WTC11 (cell line): ENCODE data around the gene DPP8. TPM values are rescaled to one million over a fixed set of nuclear protein-coding genes. Genes with fewer than 3 reads are reported as not detected.

Experiments used
- ATAC-seq: fragments of 200-7000 bp; cut with Tn5 transposase; 2 replicates; pipeline ENCODE4 v1.10.0; 2021; ENCODE audit warnings: mild to moderate bottlenecking, moderate library complexity
- CTCF ChIA-PET: fragments of 300-600 bp; sonication (Branson Sonifier 250); formaldehyde crosslinking; loops from one replicate; lab custom pipeline; 2021; ENCODE audit warnings: antibody characterized with exemption; lab: Charles Lee
- POLR2A ChIA-PET: fragments of 350-600 bp; sonication (Branson Sonifier 250); formaldehyde crosslinking; loops from one replicate; lab custom pipeline; 2021; ENCODE audit warnings: antibody characterized with exemption; lab: Charles Lee
- DNase-seq: peaks from one replicate; pipeline ENCODE4 v3.0.0; 2021; ENCODE audit warnings: low spot score
- H3K27ac Mint-ChIP-seq: 2 replicates; pipeline ENCODE4 v1.8.0; 2021; ENCODE audit warnings: mixed read lengths
- H3K27me3 Mint-ChIP-seq: 2 replicates; pipeline ENCODE4 v1.8.0; 2021; ENCODE audit warnings: low read depth, mild to moderate bottlenecking, moderate library complexity, mixed read lengths
- H3K36me3 Mint-ChIP-seq: 2 replicates; pipeline ENCODE4 v1.8.0; 2021; ENCODE audit warnings: mixed read lengths
- H3K4me1 Mint-ChIP-seq: 2 replicates; pipeline ENCODE4 v1.8.0; 2022; ENCODE audit warnings: mixed read lengths
- H3K4me3 Mint-ChIP-seq: 2 replicates; pipeline ENCODE4 v1.8.0; 2021; ENCODE audit warnings: mild to moderate bottlenecking, moderate library complexity, mixed read lengths
- H3K9me3 Mint-ChIP-seq: 2 replicates; pipeline ENCODE4 v1.8.0; 2021; ENCODE audit warnings: mixed read lengths
- ATF1 ChIP-seq: sonication (generic); formaldehyde crosslinking; IDR thresholded peaks from 2 replicates; pipeline ENCODE4 v1.8.1; 2023; ENCODE audit warnings: mild to moderate bottlenecking, moderate library complexity, missing genetic modification reagents
- ELF4 ChIP-seq: sonication (generic); formaldehyde crosslinking; IDR thresholded peaks from 2 replicates; pipeline ENCODE4 v1.8.1; 2022; ENCODE audit warnings: low read depth, mild to moderate bottlenecking, moderate library complexity, missing genetic modification reagents
- FOXJ3 ChIP-seq: sonication (generic); formaldehyde crosslinking; IDR thresholded peaks from 2 replicates; pipeline ENCODE4 v1.9.0; 2021; ENCODE audit warnings: missing genetic modification reagents, mild to moderate bottlenecking, borderline replicate concordance
- JUN ChIP-seq: sonication (generic); formaldehyde crosslinking; IDR thresholded peaks from 2 replicates; pipeline ENCODE4 v1.8.0; 2023; ENCODE audit warnings: mild to moderate bottlenecking, missing genetic modification reagents
- NFATC4 ChIP-seq: fragments of 250-450 bp; sonication (Bioruptor Pico); IDR thresholded peaks from 2 replicates; pipeline ENCODE4 v1.9.0; 2021; ENCODE audit warnings: mild to moderate bottlenecking
- NFYB ChIP-seq: sonication (generic); formaldehyde crosslinking; conservative IDR thresholded peaks from 2 replicates; pipeline ENCODE4 v1.8.0; 2022; ENCODE audit warnings: low read depth, missing genetic modification reagents
- NR1H2 ChIP-seq: sonication (generic); formaldehyde crosslinking; IDR thresholded peaks from 2 replicates; pipeline ENCODE4 v1.9.0; 2021; ENCODE audit warnings: mild to moderate bottlenecking, moderate library complexity, missing genetic modification reagents
- OVOL2 ChIP-seq: fragments of 250-450 bp; sonication (Bioruptor Pico); IDR thresholded peaks from 2 replicates; pipeline ENCODE4 v1.9.0; 2021; ENCODE audit warnings: mild to moderate bottlenecking, borderline replicate concordance
- RORB ChIP-seq: fragments of 250-450 bp; sonication (Bioruptor Pico); IDR thresholded peaks from 2 replicates; pipeline ENCODE4 v1.9.0; 2021; ENCODE audit warnings: mild to moderate bottlenecking
- SOX15 ChIP-seq: fragments of 250-450 bp; sonication (Bioruptor Pico); IDR thresholded peaks from 2 replicates; pipeline ENCODE4 v1.9.0; 2021; ENCODE audit warnings: mild to moderate bottlenecking
- SP1 ChIP-seq: sonication (generic); formaldehyde crosslinking; conservative IDR thresholded peaks from 2 replicates; pipeline ENCODE4 v1.8.1; 2022; ENCODE audit warnings: missing genetic modification reagents
- TEAD1 ChIP-seq: sonication (generic); formaldehyde crosslinking; IDR thresholded peaks from 2 replicates; pipeline ENCODE4 v1.8.0; 2022; ENCODE audit warnings: mild to moderate bottlenecking, missing genetic modification reagents
- TP53 ChIP-seq: sonication (generic); formaldehyde crosslinking; IDR thresholded peaks from 2 replicates; pipeline ENCODE4 v1.8.1; 2023; ENCODE audit warnings: mild to moderate bottlenecking, missing genetic modification reagents
- ZNF396 ChIP-seq: fragments of 250-450 bp; sonication (Bioruptor Pico); IDR thresholded peaks from 2 replicates; pipeline ENCODE4 v1.8.0; 2021; ENCODE audit warnings: mild to moderate bottlenecking, moderate library complexity, borderline replicate concordance
- total RNA-seq: library from RNA; stranded (reverse); gene quantifications from 3 replicates; pipeline ENCODE4 v1.2.3, GENCODE V29; 2021
- TF ChIP-seq, protein P1 (sequence below): sonication (generic); formaldehyde crosslinking; IDR thresholded peaks from 2 replicates; pipeline ENCODE4 v1.8.1; 2023; ENCODE audit warnings: mild to moderate bottlenecking, missing genetic modification reagents
- TF ChIP-seq, protein P2 (sequence below): fragments of 250-450 bp; sonication (Bioruptor Pico); conservative IDR thresholded peaks from 2 replicates; pipeline ENCODE4 v1.9.0; 2021; ENCODE audit warnings: mild to moderate bottlenecking
- TF ChIP-seq, protein P3 (sequence below): sonication (generic); formaldehyde crosslinking; IDR thresholded peaks from 2 replicates; pipeline ENCODE4 v1.8.1; 2023; ENCODE audit warnings: mild to moderate bottlenecking, moderate library complexity, missing genetic modification reagents
- TF ChIP-seq, protein P4 (sequence below): sonication (generic); formaldehyde crosslinking; conservative IDR thresholded peaks from 2 replicates; pipeline ENCODE4 v1.8.1; 2023; ENCODE audit warnings: mild to moderate bottlenecking, low read depth, missing genetic modification reagents, moderate library complexity
- TF ChIP-seq, protein P5 (sequence below): sonication (generic); formaldehyde crosslinking; IDR thresholded peaks from 2 replicates; pipeline ENCODE4 v1.8.0; 2023; ENCODE audit warnings: mild to moderate bottlenecking, missing genetic modification reagents
- TF ChIP-seq, protein P6 (sequence below): sonication (generic); formaldehyde crosslinking; IDR thresholded peaks from 2 replicates; pipeline ENCODE4 v1.8.1; 2023; ENCODE audit warnings: mild to moderate bottlenecking, missing genetic modification reagents, moderate library complexity
- TF ChIP-seq, protein P7 (sequence below): sonication (generic); formaldehyde crosslinking; IDR thresholded peaks from 2 replicates; pipeline ENCODE4 v1.8.1; 2022; ENCODE audit warnings: missing genetic modification reagents, borderline replicate concordance

The DPP8 gene
- total RNA-seq, 1 experiment from 2014 or later = 31.9 TPM

DNA sequence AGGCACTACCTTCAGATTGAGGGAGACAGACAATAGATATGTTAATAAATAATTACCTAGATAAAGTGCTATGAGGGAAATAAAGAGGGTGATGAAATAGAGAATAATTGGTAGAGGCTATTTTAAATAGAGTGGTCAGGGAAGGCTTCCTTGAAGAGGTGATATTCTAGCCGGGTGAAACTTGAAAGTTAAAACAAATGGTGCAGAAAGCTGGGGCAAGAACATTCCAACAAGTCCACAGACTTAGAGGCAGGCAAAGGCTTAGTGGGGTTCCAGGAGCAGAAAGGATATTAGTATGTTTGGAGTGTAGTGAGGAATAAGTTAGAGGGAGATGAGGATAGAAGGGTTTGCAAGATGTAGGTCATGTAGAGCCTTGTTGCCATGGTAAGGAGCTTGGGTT, 22.8 kb upstream of the DPP8 start:
- H3K27me3 Mint-ChIP-seq = no peaks in the 10 kb centered on the region
- H3K36me3 Mint-ChIP-seq = peaks cover 2% of the 10 kb centered on the region; the same call in 1 of the 2 replicates
- POLR2A ChIA-PET = interaction anchor here (0.6 kb wide), 1 partner anchor 8 kb away, joined by 7 read pairs; no protein-coding TSS in a partner anchor
- CTCF ChIA-PET = no interaction called here
- H3K27ac Mint-ChIP-seq = no peak overlapping the region
- DNase-seq (no peak), ATAC-seq (no peak)
- H3K4me3 Mint-ChIP-seq = no peak overlapping the region
- H3K9me3 Mint-ChIP-seq = no peaks in the 10 kb centered on the region
- peaks cover 2% of the 10 kb centered on the region; the same call in 1 of the 2 replicates for H3K4me1 Mint-ChIP-seq
- TF ChIP-seq RORB (no peak), JUN (CRISPR knock-in tag) (no peak), SP1 (CRISPR knock-in tag) (no peak), ZNF396 (no peak), OVOL2 (CRISPR knock-in tag) (no peak), ELF4 (no peak), SOX15 (CRISPR knock-in tag) (no peak), FOXJ3 (CRISPR knock-in tag) (no peak)
- TF ChIP-seq, protein P1, sequence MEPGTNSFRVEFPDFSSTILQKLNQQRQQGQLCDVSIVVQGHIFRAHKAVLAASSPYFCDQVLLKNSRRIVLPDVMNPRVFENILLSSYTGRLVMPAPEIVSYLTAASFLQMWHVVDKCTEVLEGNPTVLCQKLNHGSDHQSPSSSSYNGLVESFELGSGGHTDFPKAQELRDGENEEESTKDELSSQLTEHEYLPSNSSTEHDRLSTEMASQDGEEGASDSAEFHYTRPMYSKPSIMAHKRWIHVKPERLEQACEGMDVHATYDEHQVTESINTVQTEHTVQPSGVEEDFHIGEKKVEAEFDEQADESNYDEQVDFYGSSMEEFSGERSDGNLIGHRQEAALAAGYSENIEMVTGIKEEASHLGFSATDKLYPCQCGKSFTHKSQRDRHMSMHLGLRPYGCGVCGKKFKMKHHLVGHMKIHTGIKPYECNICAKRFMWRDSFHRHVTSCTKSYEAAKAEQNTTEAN (CRISPR knock-in tag) = no peak
- TF ChIP-seq, protein P2, sequence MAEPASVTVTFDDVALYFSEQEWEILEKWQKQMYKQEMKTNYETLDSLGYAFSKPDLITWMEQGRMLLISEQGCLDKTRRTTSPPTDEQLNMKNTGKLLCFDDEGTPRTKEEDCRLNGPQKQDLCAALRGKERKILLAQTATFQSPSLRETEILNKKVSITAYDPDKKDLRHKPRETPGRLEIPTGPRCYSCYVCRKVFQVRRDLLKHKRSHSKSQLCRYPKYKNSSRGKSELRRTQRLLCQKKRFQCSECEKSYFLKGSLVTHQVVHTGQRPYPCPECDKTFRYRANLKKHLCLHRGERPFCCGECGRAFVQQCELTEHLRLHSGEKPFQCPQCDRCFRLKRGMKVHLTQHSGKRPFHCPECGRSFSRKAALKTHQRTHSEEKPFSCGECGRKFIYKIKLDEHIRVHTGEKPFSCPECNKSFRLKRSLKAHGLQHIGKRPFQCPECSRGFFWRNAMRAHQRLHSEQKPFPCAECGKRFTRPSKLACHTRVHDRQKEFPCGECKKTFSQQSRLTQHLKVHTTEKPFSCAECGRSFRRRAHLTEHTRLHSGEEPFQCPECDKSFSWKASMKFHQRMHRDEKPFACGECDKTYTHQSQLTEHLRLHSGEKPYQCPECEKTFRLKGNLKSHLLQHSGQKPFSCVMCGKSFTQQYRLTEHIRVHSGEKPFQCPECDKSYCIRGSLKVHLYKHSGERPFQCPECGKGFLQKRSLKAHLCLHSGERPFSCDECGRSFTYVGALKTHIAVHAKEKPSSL (CRISPR knock-in tag) = no peak
- TF ChIP-seq, protein P3, sequence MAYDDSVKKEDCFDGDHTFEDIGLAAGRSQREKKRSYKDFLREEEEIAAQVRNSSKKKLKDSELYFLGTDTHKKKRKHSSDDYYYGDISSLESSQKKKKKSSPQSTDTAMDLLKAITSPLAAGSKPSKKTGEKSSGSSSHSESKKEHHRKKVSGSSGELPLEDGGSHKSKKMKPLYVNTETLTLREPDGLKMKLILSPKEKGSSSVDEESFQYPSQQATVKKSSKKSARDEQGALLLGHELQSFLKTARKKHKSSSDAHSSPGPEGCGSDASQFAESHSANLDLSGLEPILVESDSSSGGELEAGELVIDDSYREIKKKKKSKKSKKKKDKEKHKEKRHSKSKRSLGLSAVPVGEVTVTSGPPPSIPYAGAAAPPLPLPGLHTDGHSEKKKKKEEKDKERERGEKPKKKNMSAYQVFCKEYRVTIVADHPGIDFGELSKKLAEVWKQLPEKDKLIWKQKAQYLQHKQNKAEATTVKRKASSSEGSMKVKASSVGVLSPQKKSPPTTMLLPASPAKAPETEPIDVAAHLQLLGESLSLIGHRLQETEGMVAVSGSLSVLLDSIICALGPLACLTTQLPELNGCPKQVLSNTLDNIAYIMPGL (CRISPR knock-in tag) = no peak
- TF ChIP-seq, protein P4, sequence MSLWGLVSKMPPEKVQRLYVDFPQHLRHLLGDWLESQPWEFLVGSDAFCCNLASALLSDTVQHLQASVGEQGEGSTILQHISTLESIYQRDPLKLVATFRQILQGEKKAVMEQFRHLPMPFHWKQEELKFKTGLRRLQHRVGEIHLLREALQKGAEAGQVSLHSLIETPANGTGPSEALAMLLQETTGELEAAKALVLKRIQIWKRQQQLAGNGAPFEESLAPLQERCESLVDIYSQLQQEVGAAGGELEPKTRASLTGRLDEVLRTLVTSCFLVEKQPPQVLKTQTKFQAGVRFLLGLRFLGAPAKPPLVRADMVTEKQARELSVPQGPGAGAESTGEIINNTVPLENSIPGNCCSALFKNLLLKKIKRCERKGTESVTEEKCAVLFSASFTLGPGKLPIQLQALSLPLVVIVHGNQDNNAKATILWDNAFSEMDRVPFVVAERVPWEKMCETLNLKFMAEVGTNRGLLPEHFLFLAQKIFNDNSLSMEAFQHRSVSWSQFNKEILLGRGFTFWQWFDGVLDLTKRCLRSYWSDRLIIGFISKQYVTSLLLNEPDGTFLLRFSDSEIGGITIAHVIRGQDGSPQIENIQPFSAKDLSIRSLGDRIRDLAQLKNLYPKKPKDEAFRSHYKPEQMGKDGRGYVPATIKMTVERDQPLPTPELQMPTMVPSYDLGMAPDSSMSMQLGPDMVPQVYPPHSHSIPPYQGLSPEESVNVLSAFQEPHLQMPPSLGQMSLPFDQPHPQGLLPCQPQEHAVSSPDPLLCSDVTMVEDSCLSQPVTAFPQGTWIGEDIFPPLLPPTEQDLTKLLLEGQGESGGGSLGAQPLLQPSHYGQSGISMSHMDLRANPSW (CRISPR knock-in tag) = no peak

DNA sequence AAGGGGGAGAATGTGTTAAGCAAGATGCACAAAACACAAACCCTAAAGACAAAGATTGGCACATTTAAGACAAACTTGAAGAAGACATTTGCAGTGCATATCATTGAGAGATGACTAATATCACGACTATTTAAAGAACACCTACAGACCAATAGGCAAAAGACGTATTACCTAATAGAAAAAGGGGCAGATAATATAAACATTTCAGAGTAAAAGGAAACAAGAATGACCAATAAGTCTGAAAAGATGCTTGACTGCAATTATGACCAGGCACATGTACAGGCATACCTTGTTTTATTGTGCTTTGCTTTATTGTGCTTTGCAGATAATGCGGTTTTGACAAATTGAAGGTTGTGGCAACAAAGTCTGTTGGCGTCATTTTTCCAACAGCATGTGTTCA, 17.7 kb upstream of the DPP8 start:
- POLR2A ChIA-PET = no interaction called here

More for the DNA sequence above, 17.7 kb upstream of the DPP8 start:
- Mint-ChIP-seq H3K4me3 (no peak overlapping the region), H3K36me3 (peaks cover 5% of the 10 kb centered on the region), H3K9me3 (no peaks in the 10 kb centered on the region), H3K4me1 (peaks cover 24% of the 10 kb centered on the region), H3K27ac (no peak overlapping the region), H3K27me3 (no peaks in the 10 kb centered on the region)
- ATAC-seq (no peak), DNase-seq (no peak)
- CTCF ChIA-PET = no interaction called here
- TF ChIP-seq TEAD1 (no peak), TP53 (CRISPR knock-in tag) (no peak), NR1H2 (CRISPR knock-in tag) (no peak), NFATC4 (no peak), NFYB (CRISPR knock-in tag) (no peak), ATF1 (CRISPR knock-in tag) (no peak)
- TF ChIP-seq, protein P5, sequence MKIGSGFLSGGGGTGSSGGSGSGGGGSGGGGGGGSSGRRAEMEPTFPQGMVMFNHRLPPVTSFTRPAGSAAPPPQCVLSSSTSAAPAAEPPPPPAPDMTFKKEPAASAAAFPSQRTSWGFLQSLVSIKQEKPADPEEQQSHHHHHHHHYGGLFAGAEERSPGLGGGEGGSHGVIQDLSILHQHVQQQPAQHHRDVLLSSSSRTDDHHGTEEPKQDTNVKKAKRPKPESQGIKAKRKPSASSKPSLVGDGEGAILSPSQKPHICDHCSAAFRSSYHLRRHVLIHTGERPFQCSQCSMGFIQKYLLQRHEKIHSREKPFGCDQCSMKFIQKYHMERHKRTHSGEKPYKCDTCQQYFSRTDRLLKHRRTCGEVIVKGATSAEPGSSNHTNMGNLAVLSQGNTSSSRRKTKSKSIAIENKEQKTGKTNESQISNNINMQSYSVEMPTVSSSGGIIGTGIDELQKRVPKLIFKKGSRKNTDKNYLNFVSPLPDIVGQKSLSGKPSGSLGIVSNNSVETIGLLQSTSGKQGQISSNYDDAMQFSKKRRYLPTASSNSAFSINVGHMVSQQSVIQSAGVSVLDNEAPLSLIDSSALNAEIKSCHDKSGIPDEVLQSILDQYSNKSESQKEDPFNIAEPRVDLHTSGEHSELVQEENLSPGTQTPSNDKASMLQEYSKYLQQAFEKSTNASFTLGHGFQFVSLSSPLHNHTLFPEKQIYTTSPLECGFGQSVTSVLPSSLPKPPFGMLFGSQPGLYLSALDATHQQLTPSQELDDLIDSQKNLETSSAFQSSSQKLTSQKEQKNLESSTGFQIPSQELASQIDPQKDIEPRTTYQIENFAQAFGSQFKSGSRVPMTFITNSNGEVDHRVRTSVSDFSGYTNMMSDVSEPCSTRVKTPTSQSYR (CRISPR knock-in tag) = no peak
- TF ChIP-seq, protein P6, sequence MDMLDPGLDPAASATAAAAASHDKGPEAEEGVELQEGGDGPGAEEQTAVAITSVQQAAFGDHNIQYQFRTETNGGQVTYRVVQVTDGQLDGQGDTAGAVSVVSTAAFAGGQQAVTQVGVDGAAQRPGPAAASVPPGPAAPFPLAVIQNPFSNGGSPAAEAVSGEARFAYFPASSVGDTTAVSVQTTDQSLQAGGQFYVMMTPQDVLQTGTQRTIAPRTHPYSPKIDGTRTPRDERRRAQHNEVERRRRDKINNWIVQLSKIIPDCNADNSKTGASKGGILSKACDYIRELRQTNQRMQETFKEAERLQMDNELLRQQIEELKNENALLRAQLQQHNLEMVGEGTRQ (CRISPR knock-in tag) = no peak
- TF ChIP-seq, protein P7, sequence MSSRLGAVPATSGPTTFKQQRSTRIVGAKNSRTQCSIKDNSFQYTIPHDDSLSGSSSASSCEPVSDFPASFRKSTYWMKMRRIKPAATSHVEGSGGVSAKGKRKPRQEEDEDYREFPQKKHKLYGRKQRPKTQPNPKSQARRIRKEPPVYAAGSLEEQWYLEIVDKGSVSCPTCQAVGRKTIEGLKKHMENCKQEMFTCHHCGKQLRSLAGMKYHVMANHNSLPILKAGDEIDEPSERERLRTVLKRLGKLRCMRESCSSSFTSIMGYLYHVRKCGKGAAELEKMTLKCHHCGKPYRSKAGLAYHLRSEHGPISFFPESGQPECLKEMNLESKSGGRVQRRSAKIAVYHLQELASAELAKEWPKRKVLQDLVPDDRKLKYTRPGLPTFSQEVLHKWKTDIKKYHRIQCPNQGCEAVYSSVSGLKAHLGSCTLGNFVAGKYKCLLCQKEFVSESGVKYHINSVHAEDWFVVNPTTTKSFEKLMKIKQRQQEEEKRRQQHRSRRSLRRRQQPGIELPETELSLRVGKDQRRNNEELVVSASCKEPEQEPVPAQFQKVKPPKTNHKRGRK (CRISPR knock-in tag) = no peak
